Measurements from ENCODE around the gene ENO1.
"Not testable (repeated sequence)": the region's sequence is repeated elsewhere in the genome, so short reads cannot be mapped to it uniquely, and the experiment has no call there.

ENO1 gene

GRCh38 chr1:8902765-8903164, 24.3 kb upstream of the ENO1 start:
- TF ChIP-seq ZNF8 (CRISPR knock-in tag; IDR thresholded peaks at IDR 0.05) (no peak), ZNF70 (CRISPR knock-in tag; IDR thresholded peaks at IDR 0.05) (no peak), ZFP30 (CRISPR knock-in tag; IDR thresholded peaks at IDR 0.05) (no peak), CREB5 (CRISPR knock-in tag; IDR thresholded peaks at IDR 0.05; ENCODE audit: low read depth) (no peak), ARNTL (CRISPR knock-in tag; IDR thresholded peaks at IDR 0.05; ENCODE audit: borderline replicate concordance, low read depth) (no peak), ZC3H10 (CRISPR knock-in tag; IDR thresholded peaks at IDR 0.05) (no peak), CSDC2 (CRISPR knock-in tag; IDR thresholded peaks at IDR 0.05) (no peak), POU6F1 (CRISPR knock-in tag; IDR thresholded peaks at IDR 0.05; ENCODE audit: borderline replicate concordance, low read depth) (no peak), PPARA (CRISPR knock-in tag; IDR thresholded peaks at IDR 0.05; ENCODE audit: borderline replicate concordance) (no peak), TCF4 (CRISPR knock-in tag; IDR thresholded peaks at IDR 0.05; ENCODE audit: borderline replicate concordance) (no peak), ESRRG (CRISPR knock-in tag; IDR thresholded peaks at IDR 0.05) (no peak), TOX (CRISPR knock-in tag; IDR thresholded peaks at IDR 0.05; ENCODE audit: borderline replicate concordance) (no peak), BACH2 (CRISPR knock-in tag; IDR thresholded peaks at IDR 0.05; ENCODE audit: borderline replicate concordance) (no peak), PATZ1 (CRISPR knock-in tag; IDR thresholded peaks at IDR 0.05; ENCODE audit: borderline replicate concordance) (no peak), ISL1 (CRISPR knock-in tag; IDR thresholded peaks at IDR 0.05) (no peak), ZFP3 (CRISPR knock-in tag; IDR thresholded peaks at IDR 0.05) (no peak), CSRNP3 (CRISPR knock-in tag; IDR thresholded peaks at IDR 0.05) (no peak), ZNF565 (CRISPR knock-in tag; conservative IDR thresholded peaks at IDR 0.05; ENCODE audit: low read depth) (no peak), TSHZ2 (CRISPR knock-in tag; IDR thresholded peaks at IDR 0.05) (no peak)

GRCh38 chr1:8900684-8901083, 22.2 kb upstream of the ENO1 start:
- not testable (repeated sequence) for ATAC-seq

More at GRCh38 chr1:8902765-8903164, 24.3 kb upstream of the ENO1 start:
- ATAC-seq: peak; percentile 18

- no peak for TF ChIP-seq TOX (CRISPR knock-in tag; IDR thresholded peaks at IDR 0.05; ENCODE audit: borderline replicate concordance)
- ATAC-seq: no peak
These were observed 20.6 kb upstream of the ENO1 start for GRCh38 chr1:8899046-8899445.

- not testable (repeated sequence) for ATAC-seq
These were observed 19.9 kb upstream of the ENO1 start for GRCh38 chr1:8898418-8898817.

- not testable (repeated sequence) for ATAC-seq
These were observed 19.0 kb upstream of the ENO1 start for GRCh38 chr1:8897505-8897904.

GRCh38 chr1:8896775-8897174, 18.3 kb upstream of the ENO1 start:
- ATAC-seq: not testable (repeated sequence)

Data from SK-N-SH treated with all-trans-retinoic acid at 6 μM for 48 hours (cell line).